Glutamatergic neuron (in vitro differentiated cells): Measurements from ENCODE around the gene NELL2. TPM values are rescaled to one million over a fixed set of nuclear protein-coding genes. Genes with fewer than 3 reads are reported as not detected.

Source experiments
- DNase-seq: peaks from one replicate; pipeline ENCODE4 v3.0.0; 2022
- H3K27ac Mint-ChIP-seq: one replicate; pipeline ENCODE4 v1.8.0; 2020; ENCODE audit warnings: mild to moderate bottlenecking, mixed read lengths, inconsistent platforms; ENCODE audit not compliant: unreplicated experiment
- H3K27me3 Mint-ChIP-seq: one replicate; pipeline ENCODE4 v1.8.0; 2020; ENCODE audit warnings: mild to moderate bottlenecking, moderate library complexity, mixed read lengths, inconsistent platforms; ENCODE audit not compliant: unreplicated experiment
- H3K36me3 Mint-ChIP-seq: one replicate; pipeline ENCODE4 v1.8.0; 2020; ENCODE audit warnings: mild to moderate bottlenecking, mixed read lengths, inconsistent platforms; ENCODE audit not compliant: unreplicated experiment
- H3K4me1 Mint-ChIP-seq: one replicate; pipeline ENCODE4 v1.8.0; 2020; ENCODE audit warnings: mild to moderate bottlenecking, low read depth, mixed read lengths, inconsistent platforms; ENCODE audit not compliant: unreplicated experiment
- H3K4me3 Mint-ChIP-seq: one replicate; pipeline ENCODE4 v1.8.0; 2020; ENCODE audit warnings: mild to moderate bottlenecking, mixed read lengths, inconsistent platforms; ENCODE audit not compliant: unreplicated experiment
- H3K9me3 Mint-ChIP-seq: one replicate; pipeline ENCODE4 v1.8.0; 2020; ENCODE audit warnings: mild to moderate bottlenecking, moderate library complexity, mixed read lengths, inconsistent platforms; ENCODE audit not compliant: unreplicated experiment
- total RNA-seq: library from RNA; stranded (reverse); fragmentation: NEBNext Ultra II Directional; extraction: Animal tissue kit (Norgen Biotek cat#: 25700); gene quantifications from one replicate; pipeline ENCODE4 v1.2.1, GENCODE V29; 2021; ENCODE audit not compliant: unreplicated experiment
- TF ChIP-seq, protein P1 (sequence below): fragments of 200-600 bp; sonication (generic); IDR thresholded peaks from one replicate; pipeline ENCODE4 v1.5.0; 2021; ENCODE audit not compliant: partially characterized antibody, unreplicated experiment

The NELL2 gene
- total RNA-seq, 1 donor from 2014 or later: 140 TPM

- Mint-ChIP-seq H3K9me3 (peaks cover 4% of the 10 kb centered on the region), H3K4me3 (no peak overlapping the region), H3K27ac (no peak overlapping the region), H3K36me3 (peaks cover 15% of the 10 kb centered on the region), H3K27me3 (peaks cover 3% of the 10 kb centered on the region), H3K4me1 (no peaks in the 10 kb centered on the region)
- TF ChIP-seq, protein P1, sequence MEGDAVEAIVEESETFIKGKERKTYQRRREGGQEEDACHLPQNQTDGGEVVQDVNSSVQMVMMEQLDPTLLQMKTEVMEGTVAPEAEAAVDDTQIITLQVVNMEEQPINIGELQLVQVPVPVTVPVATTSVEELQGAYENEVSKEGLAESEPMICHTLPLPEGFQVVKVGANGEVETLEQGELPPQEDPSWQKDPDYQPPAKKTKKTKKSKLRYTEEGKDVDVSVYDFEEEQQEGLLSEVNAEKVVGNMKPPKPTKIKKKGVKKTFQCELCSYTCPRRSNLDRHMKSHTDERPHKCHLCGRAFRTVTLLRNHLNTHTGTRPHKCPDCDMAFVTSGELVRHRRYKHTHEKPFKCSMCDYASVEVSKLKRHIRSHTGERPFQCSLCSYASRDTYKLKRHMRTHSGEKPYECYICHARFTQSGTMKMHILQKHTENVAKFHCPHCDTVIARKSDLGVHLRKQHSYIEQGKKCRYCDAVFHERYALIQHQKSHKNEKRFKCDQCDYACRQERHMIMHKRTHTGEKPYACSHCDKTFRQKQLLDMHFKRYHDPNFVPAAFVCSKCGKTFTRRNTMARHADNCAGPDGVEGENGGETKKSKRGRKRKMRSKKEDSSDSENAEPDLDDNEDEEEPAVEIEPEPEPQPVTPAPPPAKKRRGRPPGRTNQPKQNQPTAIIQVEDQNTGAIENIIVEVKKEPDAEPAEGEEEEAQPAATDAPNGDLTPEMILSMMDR: no peak
- DNase-seq: no peak
Measured at GRCh38 chr12:44859998-44860689, 16.0 kb downstream of the NELL2 start.

DNA sequence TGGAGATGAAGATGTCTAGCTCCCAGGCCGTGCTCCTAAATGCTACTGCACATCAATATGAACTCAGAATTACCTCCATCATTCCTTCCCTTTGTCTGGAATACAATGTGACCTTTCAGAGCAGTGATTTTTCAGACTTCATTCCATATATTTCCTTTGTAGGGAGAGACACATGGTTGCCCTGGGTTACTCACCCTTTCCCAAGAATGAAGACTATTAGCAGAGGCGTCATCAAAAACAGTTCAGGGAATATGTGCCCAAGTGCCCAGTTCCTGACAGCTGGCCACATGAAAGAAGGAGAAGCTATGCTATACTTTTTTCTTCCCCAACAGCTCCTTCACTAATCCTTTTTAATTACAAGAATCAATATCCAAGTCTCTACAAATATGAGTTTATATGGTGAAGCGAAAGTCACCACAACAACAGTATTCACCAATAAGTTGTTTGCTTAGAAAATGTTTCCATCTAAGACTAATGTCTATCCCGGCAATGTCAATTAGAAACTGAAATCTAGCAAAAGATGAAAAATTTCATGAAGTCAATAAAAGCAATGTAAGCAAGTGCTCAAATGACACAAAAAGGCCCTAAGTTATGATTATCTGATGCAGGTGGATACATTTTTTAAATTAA lies 17.8 kb downstream of the NELL2 start:
- peaks cover 3% of the 10 kb centered on the region for H3K27me3 Mint-ChIP-seq
- H3K4me1 Mint-ChIP-seq: no peaks in the 10 kb centered on the region
- no peak overlapping the region for H3K4me3 Mint-ChIP-seq
- H3K9me3 Mint-ChIP-seq: peaks cover 3% of the 10 kb centered on the region
- H3K27ac Mint-ChIP-seq: no peak overlapping the region
- H3K36me3 Mint-ChIP-seq: peaks cover 3% of the 10 kb centered on the region
- TF ChIP-seq, protein P1: no peak
- no peak for DNase-seq

- H3K4me1 Mint-ChIP-seq: peaks cover 18% of the 10 kb centered on the region
- H3K27ac Mint-ChIP-seq: no peak overlapping the region
- no peaks in the 10 kb centered on the region for H3K9me3 Mint-ChIP-seq
- no peak overlapping the region for H3K4me3 Mint-ChIP-seq
- TF ChIP-seq, protein P1: no peak
- H3K36me3 Mint-ChIP-seq: no peaks in the 10 kb centered on the region
- no peaks in the 10 kb centered on the region for H3K27me3 Mint-ChIP-seq
- DNase-seq: no peak
Measured at GRCh38 chr12:44852483-44852882, 23.6 kb downstream of the NELL2 start.

DNA sequence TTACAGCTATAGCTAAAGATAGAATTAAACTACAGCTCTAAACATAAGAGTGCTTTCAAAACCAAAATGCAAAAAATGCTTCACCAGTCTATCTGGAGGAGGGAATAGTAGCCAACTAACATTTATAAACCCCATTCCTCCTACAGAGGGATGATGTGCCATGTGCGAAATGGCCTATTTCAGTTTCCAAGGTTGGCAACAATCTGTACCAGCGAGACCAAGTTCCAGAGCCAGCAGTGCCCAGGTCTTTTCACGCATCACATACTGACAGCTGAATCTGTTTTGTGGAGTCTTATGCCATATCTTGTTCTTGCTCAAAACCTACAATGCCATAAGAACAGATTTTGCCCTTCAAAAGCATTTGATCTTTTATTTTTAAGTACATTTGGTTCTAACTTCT lies 24.5 kb downstream of the NELL2 start:
- no peaks in the 10 kb centered on the region for H3K27me3 Mint-ChIP-seq
- H3K4me3 Mint-ChIP-seq: no peak overlapping the region
- no peak for DNase-seq
- H3K36me3 Mint-ChIP-seq: no peaks in the 10 kb centered on the region
- peaks cover 20% of the 10 kb centered on the region for H3K4me1 Mint-ChIP-seq
- peaks cover 2% of the 10 kb centered on the region for H3K9me3 Mint-ChIP-seq
- TF ChIP-seq, protein P1: no peak
- H3K27ac Mint-ChIP-seq: no peak overlapping the region

GRCh38 chr12:44848703-44849085 lies 27.4 kb downstream of the NELL2 start:
- Mint-ChIP-seq H3K27ac (no peak overlapping the region), H3K4me1 (peaks cover 22% of the 10 kb centered on the region), H3K9me3 (peaks cover 2% of the 10 kb centered on the region), H3K27me3 (no peaks in the 10 kb centered on the region), H3K36me3 (no peaks in the 10 kb centered on the region), H3K4me3 (no peak overlapping the region)
- DNase-seq: no peak
- TF ChIP-seq, protein P1: no peak
